GM10248 (cell line): ENCODE data around the gene SERPINA5.

Experiments
- CTCF ChIA-PET: fragments of 300-600 bp; sonication (Branson Sonifier 250); formaldehyde crosslinking; extraction: SDS; loops from one replicate; lab custom pipeline; 2021; ENCODE audit warnings: antibody characterized with exemption; lab: Yijun Ruan, JAX
- POLR2A ChIA-PET: fragments of 350-650 bp; sonication (Branson Sonifier 250); formaldehyde crosslinking; extraction: SDS; loops from one replicate; lab custom pipeline; 2020; ENCODE audit warnings: antibody characterized with exemption; lab: Yijun Ruan, JAX
- DNase-seq: peaks from one replicate; pipeline ENCODE4 v3.0.0; 2012; ENCODE audit errors: extremely low spot score
- TF ChIP-seq, protein P1 (sequence below): IDR thresholded peaks from 2 replicates; pipeline ENCODE4 v1.5.1; 2012; ENCODE audit warnings: mild to moderate bottlenecking, low read depth; ENCODE audit errors: extremely low read depth, missing control alignments, control extremely low read depth

SERPINA5 gene

DNA sequence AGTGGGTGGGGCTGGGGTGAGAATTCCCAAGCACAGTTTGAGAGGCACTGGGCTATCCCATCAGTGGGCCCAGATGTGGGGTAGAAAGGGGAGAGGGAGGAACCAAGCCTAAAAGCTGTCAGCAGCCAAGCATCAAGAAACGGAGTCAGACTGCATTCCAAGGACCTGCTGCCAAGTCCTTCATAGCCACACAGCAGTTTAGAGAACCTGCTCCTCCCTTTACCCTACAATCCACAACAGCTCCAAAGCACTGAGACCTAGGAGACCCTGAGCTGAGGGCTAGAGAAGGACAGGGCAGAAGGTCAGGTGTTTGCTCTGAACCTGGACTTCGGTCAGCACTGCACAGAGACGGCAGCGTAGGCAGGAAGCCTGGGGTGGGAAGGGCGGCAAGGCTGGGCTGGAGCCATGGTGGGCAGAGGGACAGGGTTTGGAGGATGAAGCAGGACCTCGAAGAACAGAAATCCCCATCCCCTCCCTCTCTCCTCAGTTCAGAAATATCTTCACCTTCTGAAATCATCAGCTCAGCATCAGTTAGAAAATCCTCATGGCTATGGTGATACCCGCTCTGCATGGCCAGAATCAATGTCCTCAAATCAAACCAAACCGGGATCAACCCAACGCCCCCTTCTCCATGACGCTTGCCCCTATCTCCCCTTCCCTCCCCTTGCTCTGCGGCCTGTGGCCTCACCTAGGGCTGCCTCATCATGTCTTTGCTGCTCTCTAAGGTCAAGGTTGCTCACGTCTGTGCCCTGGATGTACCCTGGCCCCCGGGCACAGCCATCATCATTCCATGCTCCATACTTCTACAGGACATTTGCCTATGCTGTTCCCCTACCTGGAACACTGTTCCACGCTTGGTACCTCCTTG, 32.9 kb upstream of the SERPINA5 start:
- CTCF ChIA-PET: interaction anchor here (0.7 to 3.9 kb wide), 32 partner anchors 9 to 419 kb away, joined by 3 to 77 read pairs (median 4); partner anchors contain the start of genes IFI27L2, SERPINA4 and SERPINA5
- POLR2A ChIA-PET: no interaction called here

DNA sequence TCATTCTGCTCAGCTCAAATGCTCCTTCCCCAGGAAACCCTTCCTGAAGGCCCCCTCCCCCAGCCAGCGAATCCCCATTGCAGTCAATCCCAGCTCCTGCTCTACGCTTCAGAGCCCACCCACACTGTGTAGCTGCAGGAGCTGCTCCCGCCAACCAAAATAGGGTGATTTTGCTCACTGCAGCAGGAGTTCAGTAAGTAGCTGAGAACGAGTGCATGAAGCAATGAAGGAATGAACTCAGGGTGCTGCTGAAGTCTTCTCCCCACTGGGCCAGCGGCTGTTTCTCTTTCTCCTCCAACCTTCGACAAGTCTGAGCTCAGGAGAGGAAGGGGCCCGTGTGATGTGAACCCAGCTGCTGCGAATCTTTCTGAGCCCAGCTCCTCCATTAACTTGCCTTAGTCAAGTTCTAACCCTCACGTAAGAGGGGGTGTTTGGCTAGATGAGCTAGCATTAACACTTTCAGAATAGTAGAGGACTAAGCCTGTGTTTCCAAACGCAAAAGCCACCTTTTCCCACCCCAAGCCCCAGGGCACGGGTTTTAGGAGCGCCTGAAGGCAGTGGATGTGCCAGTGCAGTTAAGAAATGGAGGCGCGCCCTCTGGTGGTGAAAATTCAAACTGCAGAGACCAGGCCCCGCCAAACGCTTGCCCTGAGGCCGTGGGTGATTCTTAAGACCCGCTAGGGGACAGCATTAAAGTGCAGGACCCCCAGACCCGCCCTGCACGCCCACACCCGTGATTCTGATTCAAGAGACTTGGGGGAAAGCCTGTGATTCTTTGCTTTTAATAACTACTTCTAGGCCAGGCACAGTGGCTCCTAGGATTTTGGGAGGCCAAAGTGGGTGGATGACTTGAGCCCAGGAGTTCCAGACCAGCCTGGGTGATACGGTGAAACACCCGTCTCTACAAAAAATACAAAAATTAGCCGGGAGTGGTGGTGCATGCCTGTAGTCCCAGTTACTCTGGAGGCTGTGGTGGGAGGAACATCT, 31.9 kb upstream of the SERPINA5 start:
- peak; percentile 67 for DNase-seq
- POLR2A ChIA-PET: no interaction called here
- TF ChIP-seq, protein P1, sequence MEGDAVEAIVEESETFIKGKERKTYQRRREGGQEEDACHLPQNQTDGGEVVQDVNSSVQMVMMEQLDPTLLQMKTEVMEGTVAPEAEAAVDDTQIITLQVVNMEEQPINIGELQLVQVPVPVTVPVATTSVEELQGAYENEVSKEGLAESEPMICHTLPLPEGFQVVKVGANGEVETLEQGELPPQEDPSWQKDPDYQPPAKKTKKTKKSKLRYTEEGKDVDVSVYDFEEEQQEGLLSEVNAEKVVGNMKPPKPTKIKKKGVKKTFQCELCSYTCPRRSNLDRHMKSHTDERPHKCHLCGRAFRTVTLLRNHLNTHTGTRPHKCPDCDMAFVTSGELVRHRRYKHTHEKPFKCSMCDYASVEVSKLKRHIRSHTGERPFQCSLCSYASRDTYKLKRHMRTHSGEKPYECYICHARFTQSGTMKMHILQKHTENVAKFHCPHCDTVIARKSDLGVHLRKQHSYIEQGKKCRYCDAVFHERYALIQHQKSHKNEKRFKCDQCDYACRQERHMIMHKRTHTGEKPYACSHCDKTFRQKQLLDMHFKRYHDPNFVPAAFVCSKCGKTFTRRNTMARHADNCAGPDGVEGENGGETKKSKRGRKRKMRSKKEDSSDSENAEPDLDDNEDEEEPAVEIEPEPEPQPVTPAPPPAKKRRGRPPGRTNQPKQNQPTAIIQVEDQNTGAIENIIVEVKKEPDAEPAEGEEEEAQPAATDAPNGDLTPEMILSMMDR: peak; percentile 73
- CTCF ChIA-PET: interaction anchor here (0.7 to 3.9 kb wide), 35 partner anchors 8 to 420 kb away, joined by 3 to 77 read pairs (median 4); partner anchors contain the start of genes IFI27L2, SERPINA4 and SERPINA5

More for the DNA sequence above, 32.9 kb upstream of the SERPINA5 start:
- TF ChIP-seq, protein P1: no peak
- DNase-seq: no peak

DNA sequence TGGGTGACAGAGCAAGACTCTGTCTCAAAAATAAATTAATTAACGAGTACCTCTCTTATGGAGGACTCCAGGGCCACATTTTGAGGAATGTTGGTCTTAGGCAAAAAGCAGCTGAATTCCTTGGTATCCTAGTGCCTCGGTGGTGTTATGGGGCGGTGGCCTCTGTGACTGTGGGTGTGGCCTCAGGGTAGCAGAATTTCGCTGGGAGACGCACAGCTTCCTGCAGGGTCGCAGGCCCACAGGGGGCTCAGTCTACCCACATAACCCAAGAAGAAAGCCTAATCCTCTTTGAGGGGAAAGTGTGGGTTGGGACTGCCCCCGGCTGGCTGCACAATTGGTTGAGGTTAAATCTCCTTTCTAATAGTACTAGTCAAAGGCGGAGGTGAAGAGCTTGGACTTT, 31.2 kb upstream of the SERPINA5 start:
- ChIA-PET CTCF (interaction anchor here (0.7 to 3.9 kb wide), 12 partner anchors 11 to 223 kb away, joined by 3 to 77 read pairs (median 4); partner anchors contain the start of gene SERPINA4), POLR2A (no interaction called here)

DNA sequence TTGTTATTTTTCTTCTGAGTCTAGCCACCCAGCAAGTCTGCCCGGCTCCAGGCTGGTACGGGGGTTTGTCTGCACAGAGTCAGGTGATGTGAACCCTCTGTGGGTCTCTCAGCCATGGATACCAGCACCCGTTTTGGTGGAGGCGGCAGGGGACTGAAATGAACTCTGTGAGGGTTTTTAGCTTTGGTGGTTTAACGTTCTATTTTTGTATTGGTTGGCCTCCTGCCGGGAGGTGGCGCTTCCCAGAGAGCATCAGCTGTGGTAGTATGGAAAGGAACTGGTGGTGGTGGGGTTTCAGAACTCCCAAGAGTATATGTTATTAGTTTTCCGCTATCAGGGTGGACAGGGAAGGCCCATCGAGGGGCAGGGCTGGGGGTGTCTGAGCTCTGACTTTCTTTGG, 25.2 kb upstream of the SERPINA5 start:
- no peak for DNase-seq
- TF ChIP-seq, protein P1: no peak
- ChIA-PET POLR2A (no interaction called here), CTCF (interaction anchor here (0.9 kb wide), 1 partner anchor 122 kb away, joined by 3 read pairs; no protein-coding TSS in a partner anchor)

More for the DNA sequence above, 31.2 kb upstream of the SERPINA5 start:
- no peak for DNase-seq
- TF ChIP-seq, protein P1: no peak

DNA sequence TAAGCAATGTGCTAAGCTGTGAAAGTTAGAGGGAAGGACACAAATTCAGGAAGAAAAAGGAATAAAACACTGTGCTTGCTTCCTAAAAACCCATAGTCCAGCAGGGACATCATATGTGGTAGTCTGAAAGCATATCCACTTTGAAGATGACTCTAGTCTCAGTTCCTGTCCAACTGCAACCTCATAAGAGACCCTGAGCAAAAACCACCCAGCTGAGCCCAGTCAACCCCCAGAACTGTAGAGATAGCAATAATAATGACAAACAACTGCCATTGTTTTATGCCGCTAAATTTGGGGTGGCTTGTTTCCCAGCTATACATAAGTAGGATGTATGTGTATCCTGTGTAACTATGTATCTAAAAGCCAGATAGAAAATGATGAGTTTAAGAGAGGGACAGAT, 23.9 kb upstream of the SERPINA5 start:
- ChIA-PET CTCF (interaction anchor here (1.5 to 1.8 kb wide), 2 partner anchors 8 to 44 kb away, joined by 3 to 5 read pairs; no protein-coding TSS in a partner anchor), POLR2A (no interaction called here)
- DNase-seq: no peak
- TF ChIP-seq, protein P1: no peak
